Mucosa of gallbladder (tissue), 1 donor: ENCODE measurements around the gene ST8SIA6. TPM values are rescaled to one million over a fixed set of nuclear protein-coding genes. Genes with fewer than 3 reads are reported as not detected.

Experiments
- total RNA-seq: library from RNA; stranded (reverse); gene quantifications from one replicate; pipeline ENCODE4 v1.2.1, GENCODE V29; 2021
- donor health status: DM: no; HTN: no; CAD: no.

The ST8SIA6 gene
- total RNA-seq, 1 donor from 2014 or later = 0.92 TPM

Other genes starting within 250 kb of the ST8SIA6 start
- gene VIM, start 226.4 kb downstream of the ST8SIA6 start, total RNA-seq = 477 TPM
- gene HACD1, start 162.8 kb upstream of the ST8SIA6 start, total RNA-seq = 17.0 TPM
- gene STAM, start 189.6 kb upstream of the ST8SIA6 start, total RNA-seq = 20.1 TPM